B cell (primary cell): ENCODE data around the gene SERPINA10. TPM values are rescaled to one million over a fixed set of nuclear protein-coding genes. Genes with fewer than 3 reads are reported as not detected.

ENCODE experiments used
- ATAC-seq: fragments of 200-7000 bp; cut with Tn5 transposase; one replicate; pipeline ENCODE4 v1.10.0; 2021; ENCODE audit warnings: low read depth, mild to moderate bottlenecking, moderate number of reproducible peaks, moderate library complexity
- CTCF ChIA-PET: fragments of 350-600 bp; sonication (Branson Sonifier 250); formaldehyde crosslinking; loops from one replicate; lab custom pipeline; 2021; ENCODE audit warnings: antibody characterized with exemption, inconsistent platforms; lab: Charles Lee
- POLR2A ChIA-PET: fragments of 350-600 bp; sonication (Branson Sonifier 250); formaldehyde crosslinking; loops from one replicate; lab custom pipeline; 2021; ENCODE audit warnings: antibody characterized with exemption; lab: Charles Lee
- DNase-seq: peaks from one replicate; pipeline ENCODE4 v3.0.0; 2013
- H2AFZ ChIP-seq: 2 replicates; pipeline ENCODE4 v1.6.1; 2012; ENCODE audit warnings: mild to moderate bottlenecking, low read depth, low read length; ENCODE audit not compliant: insufficient read depth, poor library complexity, severe bottlenecking
- H3K27ac ChIP-seq, 2 donors: 1 replicate in 1 of 2; 2 replicates in 1 of 2; pipeline ENCODE4 v1.5.1; 2012 to 2013; ENCODE audit warnings: low read length in 2 of 2, mild to moderate bottlenecking in 2 of 2, moderate library complexity in 1 of 2
- H3K27me3 ChIP-seq, 4 experiments: fragments of 200-600 bp in 1 of 4; sonication (generic) in 1 of 4; replicated peaks in 1 of 4; 1 replicate in 2 of 4; 2 replicates in 2 of 4; pipeline versions ENCODE4 v1.6.1 to v1.7.0; 2013 to 2016; ENCODE audit warnings: low read length in 3 of 4, mild to moderate bottlenecking in 2 of 4, mixed read lengths in 1 of 4, moderate library complexity in 1 of 4; ENCODE audit not compliant: insufficient read depth in 4 of 4, control insufficient read depth in 3 of 4; ENCODE audit errors: control extremely low read depth in 1 of 4
- H3K36me3 ChIP-seq, 2 experiments: replicated peaks in 1 of 2; 1 replicate in 1 of 2; 2 replicates in 1 of 2; pipeline versions ENCODE4 v1.6.1 to v1.7.1; 2013; ENCODE audit warnings: low read length in 1 of 2; ENCODE audit not compliant: insufficient read depth in 2 of 2, control insufficient read depth in 1 of 2; ENCODE audit errors: control extremely low read depth in 1 of 2, extremely low read depth in 1 of 2
- H3K4me1 ChIP-seq, 2 donors: fragments of 200-600 bp in 1 of 2; sonication (generic) in 1 of 2; 1 replicate in 1 of 2; 2 replicates in 1 of 2; pipeline versions ENCODE4 v1.5.1 to v1.6.1; 2013 to 2017; ENCODE audit warnings: low read length in 2 of 2; ENCODE audit not compliant: control insufficient read depth in 2 of 2, insufficient read depth in 2 of 2
- H3K4me2 ChIP-seq: replicated peaks from 2 replicates; pipeline ENCODE3; 2012; ENCODE audit warnings: mild to moderate bottlenecking, low read depth, low read length; ENCODE audit not compliant: poor library complexity, severe bottlenecking
- H3K4me3 ChIP-seq, 5 experiments: fragments of 200-600 bp in 1 of 5; sonication (generic) in 1 of 5; 1 replicate in 3 of 5; 2 replicates in 2 of 5; pipeline versions ENCODE4 v1.5.1 to v1.7.0; 2011 to 2016; ENCODE audit warnings: low read length in 4 of 5, mild to moderate bottlenecking in 4 of 5, low read depth in 2 of 5, control low read depth in 1 of 5, moderate library complexity in 1 of 5; ENCODE audit not compliant: insufficient read depth in 1 of 5; ENCODE audit errors: control extremely low read depth in 1 of 5, extremely low read depth in 1 of 5
- H3K79me2 ChIP-seq: fragments of 200-600 bp; sonication (generic); one replicate; pipeline ENCODE4 v1.6.0; 2016; ENCODE audit warnings: low read length; ENCODE audit not compliant: control insufficient read depth, insufficient read depth
- H3K9ac ChIP-seq: fragments of 200-600 bp; sonication (generic); 2 replicates; pipeline ENCODE4 v1.6.1; 2017; ENCODE audit warnings: mild to moderate bottlenecking, low read length, moderate library complexity
- H3K9me3 ChIP-seq, 3 donors: one replicate each; pipeline versions ENCODE4 v1.6.1 to v1.7.1; 2013; ENCODE audit warnings: low read length in 2 of 3; ENCODE audit not compliant: control insufficient read depth in 2 of 3, insufficient read depth in 1 of 3; ENCODE audit errors: control extremely low read depth in 1 of 3
- H4K20me1 ChIP-seq: 2 replicates; pipeline ENCODE4 v1.6.0; 2012; ENCODE audit warnings: mild to moderate bottlenecking, low read length; ENCODE audit not compliant: insufficient read depth, control insufficient read depth, poor library complexity, severe bottlenecking
- H3K27ac Mint-ChIP-seq: one replicate; pipeline ENCODE4 v1.8.0; 2021; ENCODE audit warnings: mixed read lengths
- H3K27me3 Mint-ChIP-seq: one replicate; pipeline ENCODE4 v1.8.0; 2021; ENCODE audit warnings: mixed read lengths
- H3K4me1 Mint-ChIP-seq: one replicate; pipeline ENCODE4 v1.8.0; 2021; ENCODE audit warnings: mixed read lengths
- H3K4me3 Mint-ChIP-seq: one replicate; pipeline ENCODE4 v1.8.0; 2021; ENCODE audit warnings: mixed read lengths
- H3K9me3 Mint-ChIP-seq: one replicate; pipeline ENCODE4 v1.8.0; 2022; ENCODE audit warnings: mixed read lengths; ENCODE audit not compliant: insufficient read depth
- EZH2 ChIP-seq: IDR thresholded peaks from 2 replicates; pipeline ENCODE4 v1.6.1; 2012; ENCODE audit warnings: borderline replicate concordance, low read depth, mild to moderate bottlenecking, moderate library complexity, low read length; ENCODE audit not compliant: insufficient read depth, poor library complexity, severe bottlenecking
- WGBS: methylation state at CpG from one replicate; pipeline ENCODE4 v1.1.5; 2013; ENCODE audit warnings: missing lambda C conversion rate; ENCODE audit not compliant: insufficient coverage; 5-methylcytosine and 5-hydroxymethylcytosine counted together
- intact Hi-C: fragments of 100-400 bp; cut with micrococcal nuclease; formaldehyde crosslinking; loops from one replicate; pipeline ENCODE4 v1.10.0; 2022
- polyA plus RNA-seq: library from polyadenylated mRNA; depleted of rRNA; stranded (reverse); fragments of >200 nt; gene quantifications from 2 replicates; pipeline ENCODE4 v1.2.3, GENCODE V29; 2012
- total RNA-seq, 2 donors: library from RNA; stranded (reverse); fragments of 120-200 nt in 1 of 2; gene quantifications; 1 replicate in 1 of 2; 2 replicates in 1 of 2; pipeline versions ENCODE4 v1.2.3 to v1.2.4, GENCODE V29; 2013 to 2022
- TF ChIP-seq, protein P1 (sequence below): fragments of 200-600 bp; IDR thresholded peaks from one replicate; pipeline ENCODE4 v1.8.0; 2022; ENCODE audit warnings: antibody characterized with exemption, mild to moderate bottlenecking

SERPINA10 gene
- total and polyA plus RNA-seq, 2 donors (not counting 1 experiment from before 2014, with no cell fraction given): not detected

- peaks cover 0 to 30% (median 11%) of the 10 kb centered on the region in 3 donors for H3K9me3 ChIP-seq
- H3K27me3 Mint-ChIP-seq: peaks cover 4% of the 10 kb centered on the region
- no peak overlapping the region for H2AFZ ChIP-seq
- H3K36me3 ChIP-seq: no peaks in the 10 kb centered on the region
- no peak overlapping the region for H3K27ac ChIP-seq
- 83% methylated on average over 9 of the region's 12 CpGs for WGBS
- H3K4me2 ChIP-seq: no peak overlapping the region
- H3K4me1 ChIP-seq: no peaks in the 10 kb centered on the region
- H3K4me3 ChIP-seq: no peak overlapping the region
- H4K20me1 ChIP-seq: no peaks in the 10 kb centered on the region
- intact Hi-C loops: no loop called here
- H3K9me3 Mint-ChIP-seq: peaks cover 11% of the 10 kb centered on the region
- TF ChIP-seq, protein P1, sequence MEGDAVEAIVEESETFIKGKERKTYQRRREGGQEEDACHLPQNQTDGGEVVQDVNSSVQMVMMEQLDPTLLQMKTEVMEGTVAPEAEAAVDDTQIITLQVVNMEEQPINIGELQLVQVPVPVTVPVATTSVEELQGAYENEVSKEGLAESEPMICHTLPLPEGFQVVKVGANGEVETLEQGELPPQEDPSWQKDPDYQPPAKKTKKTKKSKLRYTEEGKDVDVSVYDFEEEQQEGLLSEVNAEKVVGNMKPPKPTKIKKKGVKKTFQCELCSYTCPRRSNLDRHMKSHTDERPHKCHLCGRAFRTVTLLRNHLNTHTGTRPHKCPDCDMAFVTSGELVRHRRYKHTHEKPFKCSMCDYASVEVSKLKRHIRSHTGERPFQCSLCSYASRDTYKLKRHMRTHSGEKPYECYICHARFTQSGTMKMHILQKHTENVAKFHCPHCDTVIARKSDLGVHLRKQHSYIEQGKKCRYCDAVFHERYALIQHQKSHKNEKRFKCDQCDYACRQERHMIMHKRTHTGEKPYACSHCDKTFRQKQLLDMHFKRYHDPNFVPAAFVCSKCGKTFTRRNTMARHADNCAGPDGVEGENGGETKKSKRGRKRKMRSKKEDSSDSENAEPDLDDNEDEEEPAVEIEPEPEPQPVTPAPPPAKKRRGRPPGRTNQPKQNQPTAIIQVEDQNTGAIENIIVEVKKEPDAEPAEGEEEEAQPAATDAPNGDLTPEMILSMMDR: no peak
- TF ChIP-seq EZH2: no peak
- POLR2A ChIA-PET: no interaction called here
- H3K4me3 Mint-ChIP-seq: no peak overlapping the region
- H3K4me1 Mint-ChIP-seq: no peaks in the 10 kb centered on the region
- no peak overlapping the region for H3K27ac Mint-ChIP-seq
- DNase-seq (no peak), ATAC-seq (no peak)
- H3K79me2 ChIP-seq: no peaks in the 10 kb centered on the region
- no peak overlapping the region for H3K9ac ChIP-seq
- H3K27me3 ChIP-seq: peaks cover 0 to 6% (median 0%) of the 10 kb centered on the region in 4 experiments
- CTCF ChIA-PET: no interaction called here
These were observed 13.2 kb upstream of the SERPINA10 start for GRCh38 chr14:94306047-94306978.

- intact Hi-C loops: no loop called here
- Histone ChIP-seq H3K9me3 (peaks cover 0 to 29% (median 11%) of the 10 kb centered on the region in 3 donors), H3K27ac (no peak overlapping the region), H3K27me3 (peaks cover 0 to 4% (median 0%) of the 10 kb centered on the region in 4 experiments), H3K4me2 (no peak overlapping the region), H4K20me1 (no peaks in the 10 kb centered on the region), H2AFZ (no peak overlapping the region), H3K79me2 (no peaks in the 10 kb centered on the region), H3K9ac (no peak overlapping the region), H3K4me1 (no peaks in the 10 kb centered on the region), H3K36me3 (no peaks in the 10 kb centered on the region), H3K4me3 (no peak overlapping the region)
- H3K9me3 Mint-ChIP-seq: peaks cover 11% of the 10 kb centered on the region
- no peaks in the 10 kb centered on the region for H3K4me1 Mint-ChIP-seq
- H3K27me3 Mint-ChIP-seq: peaks cover 4% of the 10 kb centered on the region
- POLR2A ChIA-PET: no interaction called here
- DNase-seq: no peak
- H3K4me3 Mint-ChIP-seq: no peak overlapping the region
- TF ChIP-seq, protein P1: no peak
- no peak for TF ChIP-seq EZH2
- CTCF ChIA-PET: no interaction called here
- no peak for ATAC-seq
- WGBS: no CpG with 5 or more reads among the region's 2 CpGs
- H3K27ac Mint-ChIP-seq: no peak overlapping the region
These were observed 12.6 kb upstream of the SERPINA10 start for GRCh38 chr14:94305620-94306019.
